Fibroblast of villous mesenchyme (primary cell): ENCODE results near the gene PTPN12. TPM values are rescaled to one million over a fixed set of nuclear protein-coding genes. Genes with fewer than 3 reads are reported as not detected.
A peak's percentile ranks its signal among the peaks of the same experiment; 100 is the strongest.

Experiments
- DNase-seq: peaks from one replicate; pipeline ENCODE4 v3.0.0-alpha.2; 2010; ENCODE audit warnings: low read depth
- H3K4me3 ChIP-seq: 2 replicates; pipeline ENCODE4 v1.5.1; 2011; ENCODE audit warnings: low read depth, mild to moderate bottlenecking, low read length
- total RNA-seq: library from RNA; depleted of rRNA; stranded (reverse); fragments of >200 nt; gene quantifications from 2 replicates; pipeline ENCODE4 v1.2.3, GENCODE V29; 2012
- TF ChIP-seq, protein P1 (sequence below): IDR thresholded peaks from 2 replicates; pipeline ENCODE4 v1.5.1; 2012; ENCODE audit warnings: low read depth, mild to moderate bottlenecking, low read length; ENCODE audit not compliant: insufficient read depth

Gene PTPN12
- total RNA-seq, 1 donor: 78.6 TPM

DNA sequence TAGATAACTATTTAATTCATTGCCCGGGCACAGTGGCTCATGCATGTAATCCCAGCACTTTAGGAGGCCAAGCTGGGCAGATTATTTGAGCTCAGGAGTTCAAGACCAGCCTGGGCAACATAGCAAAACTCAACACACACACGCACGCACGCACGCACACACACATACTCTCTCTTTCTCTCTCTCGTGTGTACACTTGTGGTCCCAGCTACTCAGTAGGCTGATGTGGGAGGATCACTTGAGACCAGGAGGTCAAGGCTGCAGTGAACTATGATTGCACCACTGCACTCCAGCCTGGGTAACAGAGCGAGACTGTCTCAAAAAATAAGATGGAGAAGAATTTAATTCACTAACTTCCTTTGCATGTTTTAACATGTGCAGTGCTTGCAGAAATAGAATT is 38.1 kb downstream of the PTPN12 start:
- TF ChIP-seq, protein P1, sequence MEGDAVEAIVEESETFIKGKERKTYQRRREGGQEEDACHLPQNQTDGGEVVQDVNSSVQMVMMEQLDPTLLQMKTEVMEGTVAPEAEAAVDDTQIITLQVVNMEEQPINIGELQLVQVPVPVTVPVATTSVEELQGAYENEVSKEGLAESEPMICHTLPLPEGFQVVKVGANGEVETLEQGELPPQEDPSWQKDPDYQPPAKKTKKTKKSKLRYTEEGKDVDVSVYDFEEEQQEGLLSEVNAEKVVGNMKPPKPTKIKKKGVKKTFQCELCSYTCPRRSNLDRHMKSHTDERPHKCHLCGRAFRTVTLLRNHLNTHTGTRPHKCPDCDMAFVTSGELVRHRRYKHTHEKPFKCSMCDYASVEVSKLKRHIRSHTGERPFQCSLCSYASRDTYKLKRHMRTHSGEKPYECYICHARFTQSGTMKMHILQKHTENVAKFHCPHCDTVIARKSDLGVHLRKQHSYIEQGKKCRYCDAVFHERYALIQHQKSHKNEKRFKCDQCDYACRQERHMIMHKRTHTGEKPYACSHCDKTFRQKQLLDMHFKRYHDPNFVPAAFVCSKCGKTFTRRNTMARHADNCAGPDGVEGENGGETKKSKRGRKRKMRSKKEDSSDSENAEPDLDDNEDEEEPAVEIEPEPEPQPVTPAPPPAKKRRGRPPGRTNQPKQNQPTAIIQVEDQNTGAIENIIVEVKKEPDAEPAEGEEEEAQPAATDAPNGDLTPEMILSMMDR: no peak
- DNase-seq: peak; percentile 24
- no peak overlapping the region for H3K4me3 ChIP-seq

DNA sequence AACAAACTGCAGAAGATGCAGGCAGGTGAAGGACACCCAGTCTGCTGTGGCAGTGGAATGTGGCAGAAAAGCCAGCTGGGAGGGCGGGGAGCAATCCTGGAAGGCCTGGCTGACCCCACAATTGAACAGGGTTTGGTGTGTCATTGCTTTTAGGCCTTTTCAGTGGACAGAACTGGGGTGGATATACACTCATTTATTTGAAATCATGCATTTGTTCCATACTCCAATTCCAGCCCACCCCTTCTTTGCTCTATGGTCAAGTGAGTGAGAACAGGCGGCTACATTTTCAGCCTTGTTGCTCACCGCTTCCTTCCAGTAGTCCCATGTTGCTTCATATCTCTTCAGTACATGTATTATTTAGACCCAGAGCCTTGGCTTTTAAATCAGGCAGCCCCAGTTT is 39.8 kb downstream of the PTPN12 start:
- TF ChIP-seq, protein P1: no peak
- no peak for DNase-seq
- no peak overlapping the region for H3K4me3 ChIP-seq

DNA sequence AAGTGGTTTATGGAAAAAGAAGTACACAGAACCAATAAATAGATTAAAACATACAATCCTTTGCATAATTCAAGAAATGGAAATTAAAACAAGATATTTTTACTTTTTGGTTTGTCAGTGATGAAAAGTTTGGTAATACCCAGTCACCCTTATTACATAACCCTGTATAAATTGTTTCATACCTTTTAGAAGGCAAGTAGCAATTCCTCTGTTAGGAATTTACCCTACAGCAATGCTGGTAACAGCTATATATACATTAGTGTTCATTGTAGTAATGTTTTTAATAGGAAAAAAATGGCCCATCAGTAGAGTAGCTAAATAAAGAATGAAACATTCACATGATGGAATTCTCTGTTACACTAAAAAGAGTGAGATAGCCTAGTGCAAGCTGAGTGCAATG is 42.7 kb downstream of the PTPN12 start:
- H3K4me3 ChIP-seq: no peak overlapping the region
- TF ChIP-seq, protein P1: no peak
- no peak for DNase-seq

DNA sequence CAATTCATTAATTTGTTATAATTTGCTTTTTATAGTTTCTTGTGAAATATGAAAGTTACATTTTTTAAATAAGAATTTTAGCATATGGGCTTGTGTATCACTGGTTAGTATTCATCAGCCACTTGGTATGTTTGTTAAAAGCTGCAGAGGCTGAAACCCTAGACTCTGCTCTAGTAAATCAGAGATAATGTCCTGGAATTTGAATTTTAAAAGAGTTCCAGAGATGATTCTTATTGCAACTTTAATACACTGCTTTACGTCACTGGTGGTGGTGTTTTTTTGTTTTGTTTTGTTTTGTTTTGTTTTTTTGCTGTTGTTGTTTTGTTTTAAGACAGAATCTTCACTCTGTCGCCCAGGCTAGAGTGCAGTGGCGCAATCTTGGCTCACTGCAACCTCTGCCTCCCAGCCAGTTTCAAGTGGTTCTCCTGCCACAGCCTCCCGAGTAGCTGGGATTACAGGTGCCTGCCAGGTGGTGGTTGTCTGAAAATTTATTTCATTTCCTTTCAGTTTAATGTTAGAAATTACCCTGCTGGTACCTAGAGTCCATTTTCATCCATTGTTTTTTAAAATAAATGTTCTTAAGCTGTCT is 43.8 kb downstream of the PTPN12 start:
- peak; percentile 76 for DNase-seq
- TF ChIP-seq, protein P1: no peak
- no peak overlapping the region for H3K4me3 ChIP-seq

DNA sequence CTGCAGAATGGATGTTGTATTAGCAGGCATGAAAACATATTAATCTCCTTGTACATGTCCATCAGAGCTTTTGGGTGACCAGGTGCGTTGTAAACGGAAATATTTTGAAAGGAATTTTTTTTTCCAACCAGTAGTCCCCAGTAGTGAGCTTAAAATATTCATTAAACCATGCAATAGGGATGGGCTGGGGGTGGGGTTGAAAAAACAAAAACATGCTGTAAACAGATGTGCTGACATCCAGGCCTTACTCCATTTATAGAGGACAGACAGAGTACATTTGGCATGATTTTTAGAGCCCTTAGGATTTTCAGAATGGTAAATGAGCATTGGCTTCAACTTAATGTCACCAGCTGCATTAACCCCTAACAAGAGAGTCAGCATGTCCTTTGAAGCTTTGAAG is 50.2 kb downstream of the PTPN12 start:
- DNase-seq: peak; percentile 25
- TF ChIP-seq, protein P1: no peak
- no peak overlapping the region for H3K4me3 ChIP-seq

DNA sequence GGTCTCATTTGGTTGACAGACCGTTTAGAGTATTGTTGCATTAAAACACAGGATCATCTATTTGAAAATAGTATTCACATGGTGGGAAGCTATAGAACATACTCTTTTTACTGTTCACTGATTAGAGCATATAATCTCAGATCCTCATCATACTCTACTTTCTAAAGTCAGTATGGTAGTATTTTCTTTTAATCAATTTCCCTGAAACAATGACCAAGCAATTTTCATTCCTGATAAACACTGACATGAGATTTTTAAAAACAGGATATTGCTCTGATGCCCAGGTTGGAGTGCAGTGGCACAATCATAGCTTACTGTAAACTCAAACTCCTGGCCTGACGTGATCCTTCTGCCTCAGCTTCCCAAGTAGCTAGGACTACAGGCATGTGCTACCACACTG is 63.9 kb downstream of the PTPN12 start:
- DNase-seq: no peak
- H3K4me3 ChIP-seq: no peak overlapping the region
- TF ChIP-seq, protein P1: no peak

DNA sequence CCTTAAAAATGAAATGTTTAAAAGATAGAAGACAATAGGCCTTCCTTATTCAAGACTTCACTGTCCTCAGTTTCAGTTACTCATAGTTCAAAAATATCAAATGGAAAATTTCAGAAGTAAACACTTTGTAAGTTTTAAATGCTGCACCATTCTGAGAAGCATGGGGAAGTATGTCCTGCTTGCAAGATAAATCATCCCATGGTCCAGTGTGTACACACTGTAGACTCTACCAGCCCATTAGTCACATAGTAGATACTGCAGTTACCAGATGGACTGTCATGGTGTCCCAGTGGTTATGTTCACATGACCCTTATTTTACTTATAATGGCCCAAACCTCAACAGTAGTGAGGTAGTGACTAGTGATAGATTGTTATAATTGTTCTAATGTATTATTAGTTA is 69.5 kb downstream of the PTPN12 start:
- no peak overlapping the region for H3K4me3 ChIP-seq
- no peak for DNase-seq
- TF ChIP-seq, protein P1: no peak
